ENCODE results near the gene DRD4. TPM values are rescaled to one million over a fixed set of nuclear protein-coding genes. Genes with fewer than 3 reads are reported as not detected.

DRD4 gene
- total and polyA plus RNA-seq, 2 donors (not counting 1 experiment from before 2014, with no cell fraction given): not detected

DNA sequence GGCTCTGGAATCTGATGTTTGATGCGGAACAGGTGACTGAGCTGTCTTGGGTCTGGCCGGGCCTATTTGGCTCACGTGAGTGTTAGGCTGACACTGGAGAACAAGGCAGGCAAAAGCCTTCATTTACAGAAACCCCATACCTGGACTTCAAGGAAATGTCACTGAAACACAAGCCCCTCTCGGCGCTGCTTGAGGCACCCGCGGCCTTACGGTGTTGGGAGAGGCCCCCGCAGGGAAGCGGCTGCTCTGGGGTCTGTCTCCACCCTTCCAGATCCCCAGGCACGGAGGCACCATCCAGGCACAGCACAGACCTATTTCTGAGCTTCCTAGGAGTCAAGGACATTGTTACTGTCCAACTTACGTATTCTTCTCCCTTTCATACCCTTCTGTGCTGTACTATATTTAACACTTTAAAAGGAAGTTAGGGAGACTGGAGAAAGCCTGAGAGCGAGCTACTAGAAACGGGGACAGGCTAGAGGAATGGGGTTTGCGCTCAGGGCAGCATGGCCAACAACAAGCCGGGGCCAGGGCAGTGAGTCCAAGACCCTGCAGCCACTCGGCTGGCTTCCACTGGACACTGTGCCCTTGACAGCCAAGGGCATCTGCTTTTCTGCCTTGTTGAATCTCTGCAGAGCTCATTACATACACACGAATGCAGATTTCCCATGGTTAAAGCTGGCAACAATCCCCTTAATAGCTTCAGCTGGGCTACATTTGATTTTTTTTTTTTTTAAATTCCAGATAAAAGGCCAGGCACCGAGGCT is 23.8 kb downstream of the DRD4 start:
- H3K27ac Mint-ChIP-seq: no peak overlapping the region

More for the DNA sequence above, 23.8 kb downstream of the DRD4 start:
- TF ChIP-seq, protein P1, sequence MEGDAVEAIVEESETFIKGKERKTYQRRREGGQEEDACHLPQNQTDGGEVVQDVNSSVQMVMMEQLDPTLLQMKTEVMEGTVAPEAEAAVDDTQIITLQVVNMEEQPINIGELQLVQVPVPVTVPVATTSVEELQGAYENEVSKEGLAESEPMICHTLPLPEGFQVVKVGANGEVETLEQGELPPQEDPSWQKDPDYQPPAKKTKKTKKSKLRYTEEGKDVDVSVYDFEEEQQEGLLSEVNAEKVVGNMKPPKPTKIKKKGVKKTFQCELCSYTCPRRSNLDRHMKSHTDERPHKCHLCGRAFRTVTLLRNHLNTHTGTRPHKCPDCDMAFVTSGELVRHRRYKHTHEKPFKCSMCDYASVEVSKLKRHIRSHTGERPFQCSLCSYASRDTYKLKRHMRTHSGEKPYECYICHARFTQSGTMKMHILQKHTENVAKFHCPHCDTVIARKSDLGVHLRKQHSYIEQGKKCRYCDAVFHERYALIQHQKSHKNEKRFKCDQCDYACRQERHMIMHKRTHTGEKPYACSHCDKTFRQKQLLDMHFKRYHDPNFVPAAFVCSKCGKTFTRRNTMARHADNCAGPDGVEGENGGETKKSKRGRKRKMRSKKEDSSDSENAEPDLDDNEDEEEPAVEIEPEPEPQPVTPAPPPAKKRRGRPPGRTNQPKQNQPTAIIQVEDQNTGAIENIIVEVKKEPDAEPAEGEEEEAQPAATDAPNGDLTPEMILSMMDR (IDR thresholded peaks at IDR 0.05): no peak
- no peak overlapping the region for H3K9ac ChIP-seq (ENCODE audit: low read length)
- ATAC-seq (ENCODE audit: low read depth) (no peak), DNase-seq (no peak)
- peaks cover 3% of the 10 kb centered on the region for H3K4me1 Mint-ChIP-seq
- no peak overlapping the region for H2AFZ ChIP-seq (ENCODE audit: insufficient read depth, low read depth, low read length, poor library complexity, severe bottlenecking)
- WGBS (ENCODE audit: insufficient coverage): 98% methylated on average over 18 of the region's 19 CpGs
- H3K4me2 ChIP-seq (replicated peaks; ENCODE audit: low read depth, low read length, poor library complexity, severe bottlenecking): no peak overlapping the region
- H3K27me3 ChIP-seq (replicated peaks in 1 of 4; ENCODE audit: control extremely low read depth in 1 of 4, control insufficient read depth in 3 of 4, insufficient read depth in 4 of 4, low read length in 3 of 4): no peaks in the 10 kb centered on the region
- ChIA-PET POLR2A (no interaction called here), CTCF (interaction anchor here (0.6 to 8.7 kb wide), 6 partner anchors 9 to 99 kb away, joined by 3 to 104 read pairs (median 4); no protein-coding TSS in a partner anchor)
- H3K36me3 ChIP-seq (replicated peaks in 1 of 2; ENCODE audit: control extremely low read depth in 1 of 2, control insufficient read depth in 1 of 2, extremely low read depth in 1 of 2, insufficient read depth in 2 of 2, low read length in 1 of 2): peaks cover 0 to 22% of the 10 kb centered on the region in 2 experiments
- H3K9me3 Mint-ChIP-seq (ENCODE audit: insufficient read depth): no peaks in the 10 kb centered on the region
- peaks cover 22% of the 10 kb centered on the region for H3K79me2 ChIP-seq (ENCODE audit: control insufficient read depth, insufficient read depth, low read length)
- H3K4me3 ChIP-seq (ENCODE audit: control extremely low read depth in 1 of 5, extremely low read depth in 1 of 5, insufficient read depth in 1 of 5, low read depth in 2 of 5, low read length in 4 of 5): no peak overlapping the region
- H3K4me3 Mint-ChIP-seq: no peak overlapping the region
- H3K27ac ChIP-seq (ENCODE audit: low read length in 2 of 2): no peak overlapping the region
- peaks cover 15% of the 10 kb centered on the region for H4K20me1 ChIP-seq (ENCODE audit: control insufficient read depth, insufficient read depth, low read length, poor library complexity, severe bottlenecking)
- H3K4me1 ChIP-seq (ENCODE audit: control insufficient read depth in 2 of 2, insufficient read depth in 2 of 2, low read length in 2 of 2): no peaks in the 10 kb centered on the region
- intact Hi-C loops (cut with micrococcal nuclease): no loop called here
- H3K9me3 ChIP-seq (ENCODE audit: control extremely low read depth in 1 of 3, control insufficient read depth in 2 of 3, insufficient read depth in 1 of 3, low read length in 2 of 3): no peaks in the 10 kb centered on the region
- H3K27me3 Mint-ChIP-seq: no peaks in the 10 kb centered on the region

Data from B cell (primary cell).